K562 (cell line): ENCODE measurements around the gene SOCS7. TPM values are rescaled to one million over a fixed set of nuclear protein-coding genes. Genes with fewer than 3 reads are reported as not detected.

Experiments
- ATAC-seq: fragments of 200-7000 bp; cut with Tn5 transposase; 3 replicates; pipeline ENCODE4 v1.9.1; 2020; ENCODE audit warnings: moderate library complexity
- BruUV-seq: library from RNA; stranded (reverse); fragments of 400-500 nt; replicated peaks from 2 replicates; lab custom pipeline; 2021; lab: Mats Ljungman, UMichigan
- CTCF ChIA-PET: fragments of 300-600 bp; formaldehyde crosslinking; extraction: SDS; loops from one replicate; lab custom pipeline; 2021; ENCODE audit warnings: low intra/inter-chr PET ratio; lab: Yijun Ruan, JAX
- POLR2A ChIA-PET: fragments of 300-600, 350-650 bp; sonication (Branson Sonifier 250); formaldehyde crosslinking; extraction: SDS; loops from one replicate; lab custom pipeline; 2021; ENCODE audit warnings: antibody characterized with exemption, inconsistent platforms; lab: Yijun Ruan, JAX
- DNase-seq, 4 experiments: peaks; one replicate each; pipeline versions ENCODE4 v3.0.0 to v3.0.0-alpha.2; 2011 to 2018; ENCODE audit warnings: low spot score in 3 of 4, mixed read lengths in 3 of 4; ENCODE audit errors: extremely low read depth in 1 of 4
- FAIRE-seq: peaks from 2 replicates; lab custom pipeline; 2011; peaks lifted over from hg19 to GRCh38; lab: Jason Lieb, UNC
- H2AFZ ChIP-seq: 2 replicates; pipeline ENCODE4 v1.6.0; 2011; ENCODE audit warnings: low read depth, low read length, control low read depth, inconsistent platforms
- H3K27ac ChIP-seq: fragments of 200-600 bp; 3 replicates; pipeline ENCODE4 v1.8.0; 2011; ENCODE audit warnings: low read depth, mild to moderate bottlenecking, control low read depth, inconsistent platforms, low read length, moderate library complexity, mixed read lengths; ENCODE audit errors: extremely low read depth
- H3K27me3 ChIP-seq, 2 experiments: fragments of 300-600 bp in 1 of 2; 2 replicates in 1 of 2; 3 replicates in 1 of 2; pipeline versions ENCODE4 v1.6.0 to v1.8.0; 2011; ENCODE audit warnings: inconsistent platforms in 2 of 2, low read length in 2 of 2, mild to moderate bottlenecking in 1 of 2, mixed read lengths in 1 of 2, moderate library complexity in 1 of 2; ENCODE audit not compliant: control insufficient read depth in 2 of 2, insufficient read depth in 2 of 2
- H3K36me3 ChIP-seq: fragments of 300-600 bp; 3 replicates; pipeline ENCODE4 v1.8.0; 2011; ENCODE audit warnings: mild to moderate bottlenecking, low read length, inconsistent platforms; ENCODE audit not compliant: control insufficient read depth, insufficient read depth
- H3K4me1 ChIP-seq, 2 experiments: fragments of 200-600 bp in 1 of 2; replicated peaks in 1 of 2; 2 replicates in 1 of 2; 3 replicates in 1 of 2; pipeline versions ENCODE4 v1.5.1 to v1.8.0; 2011; ENCODE audit warnings: inconsistent platforms in 2 of 2, low read length in 2 of 2, mild to moderate bottlenecking in 1 of 2, mixed read lengths in 1 of 2, moderate library complexity in 1 of 2; ENCODE audit not compliant: control insufficient read depth in 2 of 2, insufficient read depth in 2 of 2
- H3K4me2 ChIP-seq: 2 replicates; pipeline ENCODE4 v1.6.1; 2011; ENCODE audit warnings: low read length, control low read depth, inconsistent platforms, mixed read lengths; ENCODE audit not compliant: insufficient read depth
- H3K4me3 ChIP-seq: fragments of 200-600 bp; sonication (generic), shearing (Covaris generic); 2 replicates; pipeline ENCODE4 v1.5.1; 2016; ENCODE audit warnings: control low read depth, inconsistent platforms
- H3K79me2 ChIP-seq: fragments of 200-600 bp; 3 replicates; pipeline ENCODE4 v1.8.0; 2011; ENCODE audit warnings: low read length, inconsistent platforms; ENCODE audit not compliant: control insufficient read depth, insufficient read depth
- H3K9ac ChIP-seq, 2 experiments: 2 replicates each; pipeline versions ENCODE4 v1.6.0 to v1.6.1; 2011; ENCODE audit warnings: low read depth in 2 of 2, low read length in 2 of 2, control low read depth in 1 of 2, inconsistent platforms in 1 of 2, mild to moderate bottlenecking in 1 of 2, mixed read lengths in 1 of 2; ENCODE audit not compliant: insufficient read depth in 1 of 2
- H3K9me1 ChIP-seq: one replicate; pipeline ENCODE4 v1.6.0; 2011; ENCODE audit warnings: inconsistent platforms, mild to moderate bottlenecking, low read length, moderate library complexity; ENCODE audit not compliant: control insufficient read depth, insufficient read depth
- H3K9me3 ChIP-seq: replicated peaks from 2 replicates; pipeline ENCODE4 v1.5.1; 2011; ENCODE audit warnings: low read depth, low read length, inconsistent platforms; ENCODE audit not compliant: control insufficient read depth, insufficient read depth
- H4K20me1 ChIP-seq: replicated peaks from 2 replicates; pipeline ENCODE4 v1.6.1; 2011; ENCODE audit warnings: low read length, inconsistent platforms, mixed read lengths; ENCODE audit not compliant: control insufficient read depth, insufficient read depth
- HSF4 ChIP-seq: fragments of 250-450 bp; sonication (Bioruptor Pico); IDR thresholded peaks from 2 replicates; pipeline ENCODE4 v2.1.2; 2022; ENCODE audit warnings: mild to moderate bottlenecking, moderate library complexity, borderline replicate concordance
- MCM2 ChIP-seq: fragments of 450-650 bp; IDR thresholded peaks from 2 replicates; pipeline ENCODE4 v1.6.1; 2017; ENCODE audit warnings: low read depth, mild to moderate bottlenecking
- NCOA2 ChIP-seq, 2 experiments: fragments of 450-650 bp; IDR thresholded peaks; 2 replicates each; pipeline ENCODE4 v1.6.1; 2018; ENCODE audit warnings: mild to moderate bottlenecking in 2 of 2, moderate library complexity in 1 of 2; ENCODE audit not compliant: partially characterized antibody in 2 of 2
- NR2C2 ChIP-seq, 2 experiments: fragments of 200-800 bp in 1 of 2; sonication (Bioruptor generic) in 1 of 2; sonication (generic) in 1 of 2; formaldehyde crosslinking in 1 of 2; IDR thresholded peaks; 2 replicates each; pipeline versions ENCODE4 v1.6.1 to v1.8.0; 2016 to 2022; ENCODE audit warnings: mild to moderate bottlenecking in 1 of 2, missing compliant biosample characterization in 1 of 2, missing genetic modification characterization in 1 of 2, missing genetic modification reagents in 1 of 2
- POLR2A ChIP-seq: fragments of 450-650 bp; conservative IDR thresholded peaks from 2 replicates; pipeline ENCODE4 v1.6.1; 2016
- TEAD2 ChIP-seq: fragments of 450-650 bp; IDR thresholded peaks from 2 replicates; pipeline ENCODE4 v1.6.1; 2016; ENCODE audit warnings: missing genetic modification characterization, control low read depth, missing compliant biosample characterization
- ZEB2 ChIP-seq: fragments of 450-650 bp; IDR thresholded peaks from 2 replicates; pipeline ENCODE4 v1.6.1; 2016
- ZNF133 ChIP-seq: fragments of 250-450 bp; sonication (Bioruptor Pico); IDR thresholded peaks from 2 replicates; pipeline ENCODE4 v1.4.0; 2020; ENCODE audit warnings: mild to moderate bottlenecking
- ZNF695 ChIP-seq: fragments of 450-650 bp; formaldehyde crosslinking; IDR thresholded peaks from 2 replicates; pipeline ENCODE4 v1.4.0; 2020; ENCODE audit warnings: mild to moderate bottlenecking, moderate library complexity
- WGBS: fragments of 100-300 bp; shearing (Covaris generic); methylation state at CpG from one replicate; pipeline ENCODE4 v1.1.6; 2016; ENCODE audit warnings: low coverage, mixed read lengths; ENCODE audit not compliant: insufficient coverage; ENCODE audit errors: missing lambda C conversion rate; 5-methylcytosine and 5-hydroxymethylcytosine counted together
- in situ Hi-C: fragments of 300-500 bp; cut with MboI; formaldehyde crosslinking; loops from 4 replicates; pipeline ENCODE4 v1.15.0; 2018; ENCODE audit warnings: inconsistent platforms, mixed read lengths
- intact Hi-C: fragments of 100-400 bp; cut with micrococcal nuclease; formaldehyde crosslinking; loops from 2 replicates; pipeline ENCODE4 v1.14.2; 2022
- polyA plus RNA-seq, 8 experiments: library from polyadenylated mRNA; depleted of rRNA in 4 of 8; stranded (reverse) in 5 of 8; unstranded in 3 of 8; fragments of >200 nt; fragmentation: Nextera tagmentation in 2 of 8; fragmentation: Illumina TruSeq in 1 of 8; extraction: Ambion mirVana in 2 of 8; extraction: Trizol in 1 of 8; gene quantifications; 2 replicates each; pipeline versions ENCODE4 v1.2.1 to v1.2.3, GENCODE V29; 2011 to 2014; ENCODE audit warnings: inconsistent platforms in 1 of 8, missing spikeins in 1 of 8
- total RNA-seq, 7 experiments: library from RNA; depleted of rRNA in 6 of 7; stranded (reverse); fragments of >200 nt in 6 of 7; fragmentation: Illumina TruSeq in 2 of 7; extraction: Trizol in 2 of 7; gene quantifications; 2 replicates each; pipeline versions ENCODE4 v1.2.1 to v1.2.3, GENCODE V29; 2011 to 2021; ENCODE audit warnings: low replicate concordance in 1 of 7
- TF ChIP-seq, protein P1 (sequence below): fragments of 450-650 bp; IDR thresholded peaks from 2 replicates; pipeline ENCODE4 v1.6.1; 2016; ENCODE audit warnings: mild to moderate bottlenecking
- TF ChIP-seq, protein P2 (sequence below), 3 experiments: fragments of 200-800 bp in 1 of 3; fragments of 250-450 bp in 1 of 3; fragments of 450-650 bp in 1 of 3; sonication (Bioruptor Pico) in 1 of 3; sonication (Bioruptor generic) in 1 of 3; formaldehyde crosslinking in 1 of 3; IDR thresholded peaks; 2 replicates each; pipeline versions ENCODE4 v1.6.1 to v1.8.0; 2016 to 2022; ENCODE audit warnings: mild to moderate bottlenecking in 2 of 3, missing genetic modification characterization in 2 of 3, missing compliant biosample characterization in 1 of 3, moderate library complexity in 1 of 3
- TF ChIP-seq, protein P3 (sequence below): fragments of 200-800 bp; sonication (Bioruptor generic); IDR thresholded peaks from 2 replicates; pipeline ENCODE4 v1.6.1; 2017; ENCODE audit warnings: missing genetic modification characterization, missing compliant biosample characterization

The SOCS7 gene
- total and polyA plus RNA-seq, 9 of the 15 experiments (the other 6 are each of a cell fraction or from before 2014, with no cell fraction given), result 0.94 to 14.5 (median 8.2) TPM

DNA sequence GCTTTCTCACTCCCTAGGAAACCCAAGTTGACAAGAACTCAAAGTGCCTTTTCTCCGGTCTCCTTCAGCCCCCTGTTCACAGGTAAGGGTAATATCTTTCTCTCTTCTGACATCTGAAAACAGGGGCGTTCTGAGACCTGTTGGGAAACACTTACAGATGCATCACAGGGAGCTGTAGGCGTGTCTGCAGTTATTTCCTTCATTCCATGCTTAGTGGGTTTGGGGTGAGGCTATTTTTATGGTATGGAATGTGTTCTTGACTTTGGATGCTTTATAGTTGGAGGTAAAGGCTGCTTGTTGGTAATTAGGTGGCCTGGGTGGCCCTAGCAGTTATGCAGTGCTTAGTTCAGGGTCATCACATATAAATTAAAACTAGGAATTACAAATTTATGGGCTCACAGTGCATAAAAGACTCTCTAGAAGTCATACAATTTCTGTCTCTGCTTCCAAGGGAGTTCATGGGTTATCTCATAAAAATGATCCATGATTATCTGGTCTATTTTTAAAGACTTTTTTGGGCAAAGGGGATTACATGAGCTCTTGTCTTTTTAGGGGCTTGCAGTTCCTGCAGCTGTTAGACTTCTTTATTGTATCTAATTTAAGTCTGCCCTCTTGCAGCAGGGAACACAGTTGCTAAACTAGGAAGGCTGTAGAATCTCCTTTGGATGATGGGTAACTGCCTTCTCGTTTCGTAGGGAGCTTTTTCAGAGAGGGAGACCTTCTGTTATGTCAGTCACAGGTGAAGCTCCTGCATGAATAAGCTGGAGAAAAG is 10.2 kb downstream of the SOCS7 start (continued):
- TF ChIP-seq, protein P1, sequence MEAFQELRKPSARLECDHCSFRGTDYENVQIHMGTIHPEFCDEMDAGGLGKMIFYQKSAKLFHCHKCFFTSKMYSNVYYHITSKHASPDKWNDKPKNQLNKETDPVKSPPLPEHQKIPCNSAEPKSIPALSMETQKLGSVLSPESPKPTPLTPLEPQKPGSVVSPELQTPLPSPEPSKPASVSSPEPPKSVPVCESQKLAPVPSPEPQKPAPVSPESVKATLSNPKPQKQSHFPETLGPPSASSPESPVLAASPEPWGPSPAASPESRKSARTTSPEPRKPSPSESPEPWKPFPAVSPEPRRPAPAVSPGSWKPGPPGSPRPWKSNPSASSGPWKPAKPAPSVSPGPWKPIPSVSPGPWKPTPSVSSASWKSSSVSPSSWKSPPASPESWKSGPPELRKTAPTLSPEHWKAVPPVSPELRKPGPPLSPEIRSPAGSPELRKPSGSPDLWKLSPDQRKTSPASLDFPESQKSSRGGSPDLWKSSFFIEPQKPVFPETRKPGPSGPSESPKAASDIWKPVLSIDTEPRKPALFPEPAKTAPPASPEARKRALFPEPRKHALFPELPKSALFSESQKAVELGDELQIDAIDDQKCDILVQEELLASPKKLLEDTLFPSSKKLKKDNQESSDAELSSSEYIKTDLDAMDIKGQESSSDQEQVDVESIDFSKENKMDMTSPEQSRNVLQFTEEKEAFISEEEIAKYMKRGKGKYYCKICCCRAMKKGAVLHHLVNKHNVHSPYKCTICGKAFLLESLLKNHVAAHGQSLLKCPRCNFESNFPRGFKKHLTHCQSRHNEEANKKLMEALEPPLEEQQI, result no peak
- no peak for TF ChIP-seq POLR2A
- TF ChIP-seq ZNF133 (CRISPR knock-in tag), result no peak

DNA sequence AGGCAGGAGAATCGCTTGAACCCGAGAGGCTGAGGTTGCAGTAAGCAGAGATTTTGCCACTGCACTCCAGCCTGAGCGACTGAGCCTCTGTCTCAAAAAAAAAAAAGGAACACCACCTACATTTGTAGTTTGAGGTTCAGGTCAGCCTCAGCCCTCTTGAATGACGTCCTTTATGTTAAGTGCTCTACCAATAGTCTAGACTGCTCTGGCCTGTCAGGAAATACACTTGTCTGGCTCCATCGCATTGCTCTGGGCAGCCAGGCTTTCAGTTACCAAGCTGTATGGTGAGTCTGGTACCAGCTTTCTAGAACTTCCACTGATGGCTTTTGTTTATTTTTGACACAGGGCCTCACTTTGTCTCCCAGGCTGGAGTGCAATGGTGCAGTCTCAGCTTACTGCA is 11.4 kb downstream of the SOCS7 start:
- CTCF ChIA-PET, result no interaction called here
- Histone ChIP-seq H3K4me1 (no peaks in the 10 kb centered on the region), H3K27ac (no peak overlapping the region), H3K27me3 (no peaks in the 10 kb centered on the region), H3K4me3 (no peak overlapping the region), H3K9me3 (no peaks in the 10 kb centered on the region), H4K20me1 (no peaks in the 10 kb centered on the region; the same call in 1 of the 2 replicates), H3K9ac (no peak overlapping the region), H3K4me2 (no peak overlapping the region), H3K9me1 (no peaks in the 10 kb centered on the region), H3K36me3 (peaks cover 34% of the 10 kb centered on the region; the same call in 2 of the 3 replicates), H3K79me2 (peaks cover under 1% of the 10 kb centered on the region; the same call in 1 of the 3 replicates), H2AFZ (no peak overlapping the region)
- POLR2A ChIA-PET, result interaction anchor here (0.6 to 5.7 kb wide), 3 partner anchors 9 to 24 kb away, joined by 3 to 34 read pairs (median 4); no protein-coding TSS in a partner anchor
- in situ Hi-C loops, result no loop called here
- no peak for FAIRE-seq
- 95% methylated on average over 5 of the region's 5 CpGs for WGBS
- DNase-seq, result no peak
- intact Hi-C loops, result no loop called here
- ATAC-seq, result no peak
- TF ChIP-seq, protein P2, sequence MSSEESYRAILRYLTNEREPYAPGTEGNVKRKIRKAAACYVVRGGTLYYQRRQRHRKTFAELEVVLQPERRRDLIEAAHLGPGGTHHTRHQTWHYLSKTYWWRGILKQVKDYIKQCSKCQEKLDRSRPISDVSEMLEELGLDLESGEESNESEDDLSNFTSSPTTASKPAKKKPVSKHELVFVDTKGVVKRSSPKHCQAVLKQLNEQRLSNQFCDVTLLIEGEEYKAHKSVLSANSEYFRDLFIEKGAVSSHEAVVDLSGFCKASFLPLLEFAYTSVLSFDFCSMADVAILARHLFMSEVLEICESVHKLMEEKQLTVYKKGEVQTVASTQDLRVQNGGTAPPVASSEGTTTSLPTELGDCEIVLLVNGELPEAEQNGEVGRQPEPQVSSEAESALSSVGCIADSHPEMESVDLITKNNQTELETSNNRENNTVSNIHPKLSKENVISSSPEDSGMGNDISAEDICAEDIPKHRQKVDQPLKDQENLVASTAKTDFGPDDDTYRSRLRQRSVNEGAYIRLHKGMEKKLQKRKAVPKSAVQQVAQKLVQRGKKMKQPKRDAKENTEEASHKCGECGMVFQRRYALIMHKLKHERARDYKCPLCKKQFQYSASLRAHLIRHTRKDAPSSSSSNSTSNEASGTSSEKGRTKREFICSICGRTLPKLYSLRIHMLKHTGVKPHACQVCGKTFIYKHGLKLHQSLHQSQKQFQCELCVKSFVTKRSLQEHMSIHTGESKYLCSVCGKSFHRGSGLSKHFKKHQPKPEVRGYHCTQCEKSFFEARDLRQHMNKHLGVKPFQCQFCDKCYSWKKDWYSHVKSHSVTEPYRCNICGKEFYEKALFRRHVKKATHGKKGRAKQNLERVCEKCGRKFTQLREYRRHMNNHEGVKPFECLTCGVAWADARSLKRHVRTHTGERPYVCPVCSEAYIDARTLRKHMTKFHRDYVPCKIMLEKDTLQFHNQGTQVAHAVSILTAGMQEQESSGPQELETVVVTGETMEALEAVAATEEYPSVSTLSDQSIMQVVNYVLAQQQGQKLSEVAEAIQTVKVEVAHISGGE (CRISPR knock-in tag; IDR thresholded peaks at IDR 0.05), result no peak
- TF ChIP-seq TEAD2 (tag), result no peak
- TF ChIP-seq, protein P3, sequence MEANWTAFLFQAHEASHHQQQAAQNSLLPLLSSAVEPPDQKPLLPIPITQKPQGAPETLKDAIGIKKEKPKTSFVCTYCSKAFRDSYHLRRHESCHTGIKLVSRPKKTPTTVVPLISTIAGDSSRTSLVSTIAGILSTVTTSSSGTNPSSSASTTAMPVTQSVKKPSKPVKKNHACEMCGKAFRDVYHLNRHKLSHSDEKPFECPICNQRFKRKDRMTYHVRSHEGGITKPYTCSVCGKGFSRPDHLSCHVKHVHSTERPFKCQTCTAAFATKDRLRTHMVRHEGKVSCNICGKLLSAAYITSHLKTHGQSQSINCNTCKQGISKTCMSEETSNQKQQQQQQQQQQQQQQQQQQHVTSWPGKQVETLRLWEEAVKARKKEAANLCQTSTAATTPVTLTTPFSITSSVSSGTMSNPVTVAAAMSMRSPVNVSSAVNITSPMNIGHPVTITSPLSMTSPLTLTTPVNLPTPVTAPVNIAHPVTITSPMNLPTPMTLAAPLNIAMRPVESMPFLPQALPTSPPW, result no peak
- no peak for TF ChIP-seq NCOA2 (IDR thresholded peaks at IDR 0.05; ENCODE audit: partially characterized antibody in 2 of 2)
- no peak for TF ChIP-seq NR2C2 (CRISPR knock-in tag; IDR thresholded peaks at IDR 0.05)
- no peak for TF ChIP-seq NR2C2 (tag; IDR thresholded peaks at IDR 0.05)
- no peak for TF ChIP-seq ZEB2
- TF ChIP-seq HSF4 (CRISPR knock-in tag), result no peak
- TF ChIP-seq MCM2, result no peak
- no peak for TF ChIP-seq ZNF695
- BruUV-seq, result no TSS peak
